VCaP (cell line): ENCODE measurements around the gene GAST.
"Not testable (repeated sequence)": the region's sequence is repeated elsewhere in the genome, so short reads cannot be mapped to it uniquely, and the experiment has no call there.

Experiments
- H3K27ac ChIP-seq: fragments of 450-650 bp; 2 replicates; pipeline ENCODE4 v1.5.1; 2017
- CTCF ChIP-seq: fragments of 450-650 bp; conservative IDR thresholded peaks from 2 replicates; pipeline ENCODE4 v1.5.1; 2017; ENCODE audit warnings: mild to moderate bottlenecking, moderate library complexity

The GAST gene

GRCh38 chr17:41679740-41680425 lies 32.2 kb upstream of the GAST start:
- no peak for TF ChIP-seq CTCF

GRCh38 chr17:41680426-41681040 lies 31.6 kb upstream of the GAST start:
- no peak overlapping the region for H3K27ac ChIP-seq
- TF ChIP-seq CTCF, result no peak

More at GRCh38 chr17:41679740-41680425, 32.2 kb upstream of the GAST start:
- no peak overlapping the region for H3K27ac ChIP-seq

GRCh38 chr17:41681776-41682175 lies 30.4 kb upstream of the GAST start:
- no peak overlapping the region for H3K27ac ChIP-seq
- no peak for TF ChIP-seq CTCF

GRCh38 chr17:41682631-41683030 lies 29.5 kb upstream of the GAST start:
- no peak for TF ChIP-seq CTCF
- no peak overlapping the region for H3K27ac ChIP-seq

GRCh38 chr17:41683441-41684007 lies 28.6 kb upstream of the GAST start:
- no peak overlapping the region for H3K27ac ChIP-seq
- no peak for TF ChIP-seq CTCF

- TF ChIP-seq CTCF, result no peak
- no peak overlapping the region for H3K27ac ChIP-seq
These were observed 28.1 kb upstream of the GAST start for GRCh38 chr17:41684035-41684434.

- H3K27ac ChIP-seq, result not testable (repeated sequence)
These were observed 26.4 kb upstream of the GAST start for GRCh38 chr17:41685753-41686152.

- no peak overlapping the region for H3K27ac ChIP-seq
- TF ChIP-seq CTCF, result no peak
These were observed 25.9 kb upstream of the GAST start for GRCh38 chr17:41686281-41686680.
